ENCODE measurements around the gene PYROXD2. TPM values are rescaled to one million over a fixed set of nuclear protein-coding genes. Genes with fewer than 3 reads are reported as not detected.
"Not testable (repeated sequence)": the region's sequence is repeated elsewhere in the genome, so short reads cannot be mapped to it uniquely, and the experiment has no call there.

PYROXD2 gene
- total RNA-seq, 1 donor: 33.9 TPM

GRCh38 chr10:98370831-98371820, 43.9 kb downstream of the PYROXD2 start:
- no peak for DNase-seq (ENCODE audit: low read depth in 2 of 3, low spot score in 2 of 3)

GRCh38 chr10:98369801-98370200, 45.2 kb downstream of the PYROXD2 start:
- no peak for DNase-seq (ENCODE audit: low read depth in 2 of 3, low spot score in 2 of 3)

- DNase-seq (ENCODE audit: low read depth in 2 of 3, low spot score in 2 of 3): no peak
These were observed 46.3 kb downstream of the PYROXD2 start for GRCh38 chr10:98368644-98369043.

GRCh38 chr10:98367604-98368451, 47.2 kb downstream of the PYROXD2 start:
- no peak for DNase-seq (ENCODE audit: low read depth in 2 of 3, low spot score in 2 of 3)

DNA sequence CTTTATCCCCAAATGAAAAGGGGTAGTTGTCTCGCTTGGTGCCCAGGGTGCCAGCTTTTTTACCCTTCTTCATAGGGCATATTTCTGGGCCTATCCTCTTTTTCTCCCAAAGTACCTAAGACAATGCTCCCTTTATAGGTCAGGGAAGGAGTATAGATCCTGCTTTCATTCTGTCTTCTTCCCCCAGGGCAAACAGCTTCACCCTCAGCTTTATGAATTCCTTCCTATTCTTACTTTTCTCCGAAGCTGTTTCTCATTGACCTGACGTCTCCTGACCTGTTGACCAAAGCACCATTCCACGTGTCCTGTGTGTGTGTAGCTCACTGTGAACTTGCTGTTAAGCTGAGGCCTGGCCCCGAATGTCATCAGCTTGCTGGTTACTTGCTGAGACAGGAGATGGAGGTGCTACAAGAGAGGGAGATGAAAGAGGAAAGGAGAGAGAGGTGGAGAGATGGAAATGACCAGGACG, 48.9 kb downstream of the PYROXD2 start:
- no peak for DNase-seq (ENCODE audit: low read depth in 2 of 3, low spot score in 2 of 3)

DNA sequence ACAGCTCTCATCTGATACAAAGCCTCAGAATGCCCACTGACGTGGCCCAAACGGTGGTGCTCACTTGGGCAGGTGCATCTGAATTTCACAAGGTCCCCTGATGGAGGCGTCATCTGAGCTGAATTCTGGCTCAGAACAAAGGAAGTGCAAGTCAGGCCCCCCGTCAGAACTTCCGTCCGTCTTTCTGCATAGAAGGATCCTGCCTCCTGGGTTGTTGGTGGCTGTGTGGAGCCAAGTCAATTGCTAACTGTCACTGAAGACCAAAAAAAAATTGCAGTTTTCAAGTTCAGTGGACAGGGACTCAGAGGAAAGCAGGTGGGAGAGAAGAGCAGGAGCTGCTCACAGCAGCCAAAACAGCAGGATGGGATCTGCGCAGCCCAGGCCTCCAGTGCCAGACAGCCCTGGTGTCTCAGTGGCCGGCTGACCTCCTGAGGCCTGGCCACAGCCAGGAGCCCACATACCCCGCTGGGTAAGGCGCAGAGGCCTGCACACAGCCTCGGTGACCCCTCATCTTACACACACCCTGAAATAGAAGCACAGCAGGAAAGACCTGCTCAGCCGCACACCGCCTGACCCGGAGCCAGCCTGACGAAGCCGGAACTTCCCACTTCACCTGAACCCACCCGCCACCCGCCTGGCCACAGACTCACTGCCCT, 49.4 kb downstream of the PYROXD2 start:
- no peak for DNase-seq (ENCODE audit: low read depth in 2 of 3, low spot score in 2 of 3)

DNA sequence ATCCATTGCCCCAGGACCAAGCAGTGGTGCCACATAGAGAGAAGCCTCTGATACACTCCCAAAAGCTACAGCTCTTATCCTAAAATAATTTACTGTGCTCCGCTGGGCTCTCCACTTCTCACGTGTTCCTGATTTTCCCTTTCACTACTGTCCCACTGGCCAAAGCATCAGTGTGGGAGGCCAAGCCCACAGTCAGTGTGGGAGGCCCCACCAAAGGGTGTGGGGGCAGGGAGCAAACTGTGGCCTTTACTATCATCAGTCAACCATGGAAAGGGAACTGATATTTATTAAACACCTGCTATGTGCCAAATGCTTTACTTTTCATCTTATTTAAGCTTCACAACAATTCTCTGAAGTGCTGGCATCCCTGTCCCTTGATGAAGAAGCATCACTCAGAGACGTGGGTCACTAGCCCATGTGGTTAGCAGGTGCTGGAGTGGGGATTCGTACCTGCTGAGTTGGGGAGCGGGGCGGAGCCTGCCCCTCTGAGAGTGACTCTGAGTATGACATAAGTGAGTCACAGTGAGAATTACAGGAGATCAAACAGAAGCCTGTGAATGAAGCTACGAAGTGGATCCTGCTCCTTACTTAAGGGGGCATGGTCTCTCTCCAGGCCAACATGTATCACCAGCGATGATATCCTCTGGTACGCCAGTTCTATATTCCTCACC, 50.4 kb downstream of the PYROXD2 start:
- no peak for DNase-seq (ENCODE audit: low read depth in 2 of 3, low spot score in 2 of 3)

DNA sequence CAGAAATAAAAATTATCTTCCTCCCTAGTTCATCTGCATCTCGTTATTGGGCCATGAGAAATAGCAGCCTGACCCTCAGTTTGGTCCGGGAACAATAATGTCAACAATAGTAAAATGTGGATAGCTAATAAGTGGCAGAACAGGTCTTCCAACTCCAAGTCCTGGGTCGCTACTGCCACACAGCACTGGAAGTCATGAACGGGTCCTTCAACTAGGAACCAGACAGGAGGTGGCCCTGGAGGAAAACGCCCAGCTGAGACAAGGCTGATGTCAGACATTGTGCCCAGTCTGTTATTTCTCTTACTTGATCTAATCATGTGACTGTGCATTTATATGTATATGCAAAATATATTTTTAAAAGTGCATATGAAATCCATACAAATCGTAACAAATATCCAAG, 51.8 kb downstream of the PYROXD2 start:
- no peak for DNase-seq (ENCODE audit: low read depth in 2 of 3, low spot score in 2 of 3)

GRCh38 chr10:98361131-98362025, 53.6 kb downstream of the PYROXD2 start:
- DNase-seq (ENCODE audit: low read depth in 2 of 3, low spot score in 2 of 3): peak in 2 of 3 donors; percentile 41 to 68

- DNase-seq (ENCODE audit: low read depth in 2 of 3, low spot score in 2 of 3): no peak
These were observed 57.7 kb downstream of the PYROXD2 start for GRCh38 chr10:98357194-98357822.

DNA sequence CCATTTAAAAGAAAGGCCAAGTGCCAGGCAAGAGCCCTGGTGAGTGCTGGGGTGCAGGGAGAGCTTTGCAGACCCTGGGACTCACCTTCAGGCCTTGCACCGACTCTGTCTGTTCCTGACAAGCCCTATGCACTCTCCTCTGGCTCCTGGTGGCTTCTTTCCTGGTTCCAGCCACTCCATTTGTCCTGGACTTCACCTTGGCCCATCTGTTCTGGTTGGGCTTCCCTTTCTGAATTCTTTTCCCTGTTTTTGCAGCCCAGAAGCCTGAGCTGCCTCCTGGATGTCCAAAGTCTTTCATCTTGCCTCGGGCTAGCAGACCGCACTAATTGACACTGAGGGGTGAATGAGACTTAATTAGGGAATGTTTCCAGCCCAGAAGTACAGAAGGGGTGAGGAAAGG, 60.5 kb downstream of the PYROXD2 start:
- DNase-seq (ENCODE audit: low read depth in 2 of 3, low spot score in 2 of 3): no peak

DNA sequence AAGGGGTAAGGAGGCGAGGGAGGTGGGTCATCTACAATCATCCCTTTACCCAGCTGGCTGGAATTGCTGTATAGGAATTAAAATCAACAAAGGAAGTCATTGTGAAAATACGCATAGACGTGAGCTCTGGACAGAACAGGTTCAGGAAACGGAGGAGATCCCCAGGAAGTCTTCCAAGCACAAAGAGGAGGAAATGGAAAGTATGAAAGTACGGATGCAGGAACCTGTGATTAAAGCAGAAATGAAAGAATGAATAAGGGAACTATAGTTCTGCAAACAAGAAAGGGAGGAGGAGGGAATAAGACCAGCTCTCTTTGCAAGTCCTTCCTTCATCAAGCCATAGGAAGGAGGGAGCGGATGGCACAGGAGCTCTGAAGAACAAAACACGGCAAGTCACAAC, 61.8 kb downstream of the PYROXD2 start:
- DNase-seq (ENCODE audit: low read depth in 2 of 3, low spot score in 2 of 3): no peak

DNA sequence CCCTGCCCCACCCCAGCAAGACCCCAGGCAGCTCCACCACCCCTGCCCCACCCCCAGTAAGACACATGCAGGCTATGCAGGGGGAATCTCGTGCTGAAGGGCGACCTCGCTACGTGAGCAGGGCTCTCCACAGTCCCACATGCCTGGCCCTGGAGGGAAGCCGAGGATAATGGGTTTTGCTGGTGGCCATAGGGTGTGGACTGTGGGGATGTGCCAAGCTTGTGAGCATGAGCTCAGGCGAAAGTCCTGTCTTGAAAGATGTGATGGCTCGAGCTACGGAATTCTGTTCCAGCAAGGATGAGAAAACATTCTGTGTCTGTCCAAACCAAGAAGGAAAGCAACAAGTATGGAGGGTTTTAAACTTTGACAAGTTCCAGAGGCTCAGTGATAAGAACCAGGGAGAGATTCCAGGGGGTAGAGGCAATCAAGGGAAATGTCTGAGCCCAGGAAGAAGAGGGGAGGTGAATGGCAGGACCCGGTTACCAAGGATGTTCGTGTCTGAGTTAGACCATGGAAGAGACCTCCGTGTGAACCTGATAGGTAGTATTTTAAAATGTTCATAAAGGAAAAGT, 63.1 kb downstream of the PYROXD2 start:
- no peak for DNase-seq (ENCODE audit: low read depth in 2 of 3, low spot score in 2 of 3)

GRCh38 chr10:98349508-98349922, 65.5 kb downstream of the PYROXD2 start:
- peak in 2 of 3 donors; percentile 22 to 61 for DNase-seq (ENCODE audit: low read depth in 2 of 3, low spot score in 2 of 3)

GRCh38 chr10:98346847-98347246, 68.1 kb downstream of the PYROXD2 start:
- no peak for DNase-seq (ENCODE audit: low read depth in 2 of 3, low spot score in 2 of 3)

DNA sequence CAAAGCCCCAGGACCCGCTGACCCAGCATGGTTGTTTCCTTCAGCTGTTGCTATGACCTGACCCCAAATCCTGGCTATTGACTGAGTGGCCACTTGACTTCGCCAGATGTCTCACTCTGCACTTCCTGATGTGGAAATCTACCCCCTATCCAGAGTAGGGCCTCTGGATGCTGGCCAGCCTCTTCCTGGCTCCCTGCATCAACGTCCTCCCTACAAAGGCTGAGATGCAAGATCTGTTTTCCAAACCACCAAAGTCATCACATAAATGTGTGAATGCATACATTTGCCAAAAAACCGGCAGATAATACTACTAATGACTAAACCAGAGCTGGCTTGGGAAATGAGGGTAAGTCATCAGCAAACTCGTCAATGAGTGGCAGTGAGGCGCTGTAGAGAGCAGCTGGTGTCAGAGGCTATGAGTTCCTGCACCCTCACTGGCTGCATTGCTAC, 70.4 kb downstream of the PYROXD2 start:
- no peak for DNase-seq (ENCODE audit: low read depth in 2 of 3, low spot score in 2 of 3)

GRCh38 chr10:98341701-98342100, 73.3 kb downstream of the PYROXD2 start:
- DNase-seq (ENCODE audit: low read depth in 2 of 3, low spot score in 2 of 3): not testable (repeated sequence)

DNA sequence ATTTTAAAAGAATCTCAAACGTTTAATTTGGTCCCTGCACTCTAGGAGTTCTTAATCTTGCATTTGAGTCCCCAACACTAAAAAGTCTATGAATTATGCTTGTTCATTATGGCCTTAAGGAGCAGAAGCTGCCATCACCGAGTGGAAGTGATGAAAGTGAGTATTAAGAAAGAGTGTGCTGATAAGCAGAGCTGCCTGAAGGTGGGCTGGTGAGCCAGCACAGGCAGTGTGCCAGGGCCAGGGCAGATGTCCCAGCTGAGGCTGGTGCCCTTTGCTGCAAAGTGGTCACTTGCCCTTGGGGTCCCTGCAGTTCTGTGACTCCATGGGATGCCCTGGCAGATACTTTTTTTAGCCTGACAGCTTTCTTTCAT, 74.1 kb downstream of the PYROXD2 start:
- DNase-seq (ENCODE audit: low read depth in 2 of 3, low spot score in 2 of 3): peak in 1 of 3 donors; percentile 13
